SK-N-SH treated with all-trans-retinoic acid at 6 μM for 48 hours (cell line): ENCODE measurements around the gene ULBP1.

ENCODE experiments used
- ARNTL ChIP-seq: fragments of 450-650 bp; formaldehyde crosslinking; IDR thresholded peaks from 2 replicates; pipeline ENCODE4 v1.5.0; 2020; ENCODE audit warnings: low read depth, mild to moderate bottlenecking, moderate library complexity, borderline replicate concordance
- GLIS3 ChIP-seq: fragments of 250-450 bp; sonication (Bioruptor Pico); IDR thresholded peaks from 2 replicates; pipeline ENCODE4 v1.5.0; 2020; ENCODE audit warnings: mild to moderate bottlenecking, moderate library complexity
- ISL1 ChIP-seq: fragments of 250-450 bp; sonication (Bioruptor Pico); IDR thresholded peaks from 2 replicates; pipeline ENCODE4 v2.1.2; 2022; ENCODE audit warnings: mild to moderate bottlenecking, moderate library complexity
- RARB ChIP-seq: fragments of 250-450 bp; sonication (Bioruptor Pico); IDR thresholded peaks from 2 replicates; pipeline ENCODE4 v1.8.0; 2021; ENCODE audit warnings: mild to moderate bottlenecking, moderate library complexity
- TCF4 ChIP-seq: fragments of 250-450 bp; sonication (Bioruptor Pico); IDR thresholded peaks from 2 replicates; pipeline ENCODE4 v1.8.0; 2021; ENCODE audit warnings: mild to moderate bottlenecking, moderate library complexity, borderline replicate concordance
- ZC3H10 ChIP-seq: fragments of 250-450 bp; sonication (Bioruptor Pico); IDR thresholded peaks from 2 replicates; pipeline ENCODE4 v1.5.1; 2021; ENCODE audit warnings: mild to moderate bottlenecking, moderate library complexity
- ZFP3 ChIP-seq: fragments of 250-450 bp; sonication (Bioruptor Pico); IDR thresholded peaks from 2 replicates; pipeline ENCODE4 v1.5.0; 2020; ENCODE audit warnings: mild to moderate bottlenecking, moderate library complexity
- ZFP30 ChIP-seq: fragments of 450-650 bp; formaldehyde crosslinking; IDR thresholded peaks from 2 replicates; pipeline ENCODE4 v1.5.0; 2022; ENCODE audit warnings: mild to moderate bottlenecking, moderate library complexity
- ZNF565 ChIP-seq: fragments of 450-650 bp; formaldehyde crosslinking; conservative IDR thresholded peaks from 2 replicates; pipeline ENCODE4 v1.5.0; 2020; ENCODE audit warnings: low read depth, mild to moderate bottlenecking, moderate library complexity
- ZNF70 ChIP-seq: fragments of 450-650 bp; formaldehyde crosslinking; IDR thresholded peaks from 2 replicates; pipeline ENCODE4 v1.5.0; 2020; ENCODE audit warnings: mild to moderate bottlenecking, moderate library complexity
- TF ChIP-seq, protein P1 (sequence below): fragments of 250-450 bp; sonication (Bioruptor Pico); IDR thresholded peaks from 2 replicates; pipeline ENCODE4 v1.8.0; 2020; ENCODE audit warnings: mild to moderate bottlenecking, moderate library complexity, borderline replicate concordance
- TF ChIP-seq, protein P2 (sequence below): fragments of 250-450 bp; sonication (Bioruptor Pico); IDR thresholded peaks from 2 replicates; pipeline ENCODE4 v1.5.1; 2021; ENCODE audit warnings: mild to moderate bottlenecking, moderate library complexity
- TF ChIP-seq, protein P3 (sequence below): fragments of 250-450 bp; sonication (Bioruptor Pico); IDR thresholded peaks from 2 replicates; pipeline ENCODE4 v1.5.1; 2020; ENCODE audit warnings: low read depth, mild to moderate bottlenecking, moderate library complexity

GRCh38 chr6:149965194-149966020 lies 1.7 kb downstream of the ULBP1 start:
- TF ChIP-seq, protein P1, sequence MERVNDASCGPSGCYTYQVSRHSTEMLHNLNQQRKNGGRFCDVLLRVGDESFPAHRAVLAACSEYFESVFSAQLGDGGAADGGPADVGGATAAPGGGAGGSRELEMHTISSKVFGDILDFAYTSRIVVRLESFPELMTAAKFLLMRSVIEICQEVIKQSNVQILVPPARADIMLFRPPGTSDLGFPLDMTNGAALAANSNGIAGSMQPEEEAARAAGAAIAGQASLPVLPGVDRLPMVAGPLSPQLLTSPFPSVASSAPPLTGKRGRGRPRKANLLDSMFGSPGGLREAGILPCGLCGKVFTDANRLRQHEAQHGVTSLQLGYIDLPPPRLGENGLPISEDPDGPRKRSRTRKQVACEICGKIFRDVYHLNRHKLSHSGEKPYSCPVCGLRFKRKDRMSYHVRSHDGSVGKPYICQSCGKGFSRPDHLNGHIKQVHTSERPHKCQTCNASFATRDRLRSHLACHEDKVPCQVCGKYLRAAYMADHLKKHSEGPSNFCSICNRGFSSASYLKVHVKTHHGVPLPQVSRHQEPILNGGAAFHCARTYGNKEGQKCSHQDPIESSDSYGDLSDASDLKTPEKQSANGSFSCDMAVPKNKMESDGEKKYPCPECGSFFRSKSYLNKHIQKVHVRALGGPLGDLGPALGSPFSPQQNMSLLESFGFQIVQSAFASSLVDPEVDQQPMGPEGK (CRISPR knock-in tag): no peak
- TF ChIP-seq ZFP30 (CRISPR knock-in tag) (no peak), RARB (CRISPR knock-in tag) (no peak), ZC3H10 (CRISPR knock-in tag) (no peak), ZFP3 (CRISPR knock-in tag) (no peak), ISL1 (CRISPR knock-in tag) (no peak), ARNTL (CRISPR knock-in tag) (no peak), GLIS3 (CRISPR knock-in tag) (no peak), ZNF70 (no peak), ZNF565 (CRISPR knock-in tag) (no peak), TCF4 (no peak)
- TF ChIP-seq, protein P2, sequence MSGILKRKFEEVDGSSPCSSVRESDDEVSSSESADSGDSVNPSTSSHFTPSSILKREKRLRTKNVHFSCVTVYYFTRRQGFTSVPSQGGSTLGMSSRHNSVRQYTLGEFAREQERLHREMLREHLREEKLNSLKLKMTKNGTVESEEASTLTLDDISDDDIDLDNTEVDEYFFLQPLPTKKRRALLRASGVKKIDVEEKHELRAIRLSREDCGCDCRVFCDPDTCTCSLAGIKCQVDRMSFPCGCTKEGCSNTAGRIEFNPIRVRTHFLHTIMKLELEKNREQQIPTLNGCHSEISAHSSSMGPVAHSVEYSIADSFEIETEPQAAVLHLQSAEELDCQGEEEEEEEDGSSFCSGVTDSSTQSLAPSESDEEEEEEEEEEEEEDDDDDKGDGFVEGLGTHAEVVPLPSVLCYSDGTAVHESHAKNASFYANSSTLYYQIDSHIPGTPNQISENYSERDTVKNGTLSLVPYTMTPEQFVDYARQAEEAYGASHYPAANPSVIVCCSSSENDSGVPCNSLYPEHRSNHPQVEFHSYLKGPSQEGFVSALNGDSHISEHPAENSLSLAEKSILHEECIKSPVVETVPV (CRISPR knock-in tag): no peak
- TF ChIP-seq, protein P3, sequence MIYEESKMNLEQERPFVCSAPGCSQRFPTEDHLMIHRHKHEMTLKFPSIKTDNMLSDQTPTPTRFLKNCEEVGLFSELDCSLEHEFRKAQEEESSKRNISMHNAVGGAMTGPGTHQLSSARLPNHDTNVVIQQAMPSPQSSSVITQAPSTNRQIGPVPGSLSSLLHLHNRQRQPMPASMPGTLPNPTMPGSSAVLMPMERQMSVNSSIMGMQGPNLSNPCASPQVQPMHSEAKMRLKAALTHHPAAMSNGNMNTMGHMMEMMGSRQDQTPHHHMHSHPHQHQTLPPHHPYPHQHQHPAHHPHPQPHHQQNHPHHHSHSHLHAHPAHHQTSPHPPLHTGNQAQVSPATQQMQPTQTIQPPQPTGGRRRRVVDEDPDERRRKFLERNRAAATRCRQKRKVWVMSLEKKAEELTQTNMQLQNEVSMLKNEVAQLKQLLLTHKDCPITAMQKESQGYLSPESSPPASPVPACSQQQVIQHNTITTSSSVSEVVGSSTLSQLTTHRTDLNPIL (CRISPR knock-in tag): no peak
